Measurements from ENCODE around the gene SEPTIN7. TPM values are rescaled to one million over a fixed set of nuclear protein-coding genes. Genes with fewer than 3 reads are reported as not detected.

The SEPTIN7 gene
- total and polyA plus RNA-seq, 2 of the 13 experiments (the other 11 are each of a cell fraction or from before 2014, with no cell fraction given), result 103 to 129 TPM

DNA sequence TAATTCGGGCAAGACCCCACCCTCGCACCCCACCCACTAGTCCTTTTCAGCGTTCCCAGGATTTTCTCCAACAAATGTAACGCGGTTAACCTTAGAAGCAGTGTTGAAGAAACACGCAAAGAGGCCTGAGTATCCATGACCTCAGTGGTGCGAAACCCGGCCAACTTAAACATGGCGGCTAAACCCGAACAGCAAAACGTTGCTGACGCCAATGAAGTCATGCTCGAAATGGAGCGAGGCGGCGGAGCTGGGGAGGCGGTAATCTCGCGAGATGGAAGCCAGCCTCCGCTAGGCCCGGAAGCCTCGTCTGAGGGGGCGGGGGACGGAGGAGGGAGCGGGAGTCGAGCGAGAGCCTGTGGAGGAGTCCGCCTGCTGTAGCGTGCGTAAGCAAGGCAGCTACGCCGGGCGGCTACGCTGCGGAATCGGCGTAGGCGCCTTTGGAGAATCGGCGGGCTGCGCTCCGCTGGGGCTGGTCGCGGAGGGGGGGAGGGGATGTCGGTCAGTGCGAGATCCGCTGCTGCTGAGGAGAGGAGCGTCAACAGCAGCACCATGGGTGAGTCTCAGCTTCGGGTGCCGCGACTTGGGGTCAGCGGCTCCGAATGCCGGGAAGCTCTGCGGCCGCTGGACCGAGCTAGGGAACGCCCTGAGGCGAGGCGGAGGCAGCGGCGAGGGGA lies at the start of gene SEPTIN7 (continued):
- TF ChIP-seq PRDM10 (CRISPR knock-in tag; IDR thresholded peaks at IDR 0.05; ENCODE audit: low read depth) (0 out of 2 replicates have a peak, but pooled peaks have one; percentile 29), KLF16 (CRISPR knock-in tag; IDR thresholded peaks at IDR 0.05) (no peak; a peak in 1 of 4 replicates), ZNF343 (CRISPR knock-in tag; IDR thresholded peaks at IDR 0.05) (0 out of 2 replicates have a peak, but pooled peaks have one; percentile 19), ZNF180 (CRISPR knock-in tag; IDR thresholded peaks at IDR 0.05; ENCODE audit: borderline replicate concordance, low read depth) (no peak), ZBTB3 (CRISPR knock-in tag; IDR thresholded peaks at IDR 0.05; ENCODE audit: borderline replicate concordance, low read depth) (peak; percentile 44; the same call in 1 of the 2 replicates), ERF (CRISPR knock-in tag; IDR thresholded peaks at IDR 0.05) (no peak; the same call in 1 of the 2 replicates), GATAD1 (CRISPR knock-in tag; IDR thresholded peaks at IDR 0.05) (peak; percentile 73; the same call in 1 of the 2 replicates), CHCHD3 (CRISPR knock-in tag; IDR thresholded peaks at IDR 0.05) (no peak), CSRNP2 (CRISPR knock-in tag; conservative IDR thresholded peaks at IDR 0.05; ENCODE audit: low read depth) (no peak), TBX3 (IDR thresholded peaks at IDR 0.05; ENCODE audit: borderline replicate concordance) (0 out of 2 replicates have a peak, but pooled peaks have one; percentile 15), ZSCAN31 (CRISPR knock-in tag; IDR thresholded peaks at IDR 0.05; ENCODE audit: low read depth) (0 out of 2 replicates have a peak, but pooled peaks have one; percentile 65), PITX1 (CRISPR knock-in tag; IDR thresholded peaks at IDR 0.05) (peak; percentile 54; the same call in 1 of the 2 replicates), HDAC6 (IDR thresholded peaks at IDR 0.05; ENCODE audit: low read depth, low read length) (no peak), U2AF2 (IDR thresholded peaks at IDR 0.05; ENCODE audit: low read depth, low read length) (peak; percentile 99), RBM22 (optimal IDR thresholded peaks at IDR 0.05; ENCODE audit: low read length) (no peak), FOXP1 (IDR thresholded peaks at IDR 0.05) (no peak), FOXP1 (CRISPR knock-in tag; IDR thresholded peaks at IDR 0.05) (no peak), IRF1 (CRISPR knock-in tag; IDR thresholded peaks at IDR 0.05; ENCODE audit: low read depth) (no peak), MAFF (IDR thresholded peaks at IDR 0.05; ENCODE audit: low read depth, low read length) (no peak), ZNF446 (CRISPR knock-in tag; IDR thresholded peaks at IDR 0.05) (peak; percentile 63), ESRRA (CRISPR knock-in tag; IDR thresholded peaks at IDR 0.05; ENCODE audit: low read depth) (no peak)
- TF ChIP-seq, protein P1, sequence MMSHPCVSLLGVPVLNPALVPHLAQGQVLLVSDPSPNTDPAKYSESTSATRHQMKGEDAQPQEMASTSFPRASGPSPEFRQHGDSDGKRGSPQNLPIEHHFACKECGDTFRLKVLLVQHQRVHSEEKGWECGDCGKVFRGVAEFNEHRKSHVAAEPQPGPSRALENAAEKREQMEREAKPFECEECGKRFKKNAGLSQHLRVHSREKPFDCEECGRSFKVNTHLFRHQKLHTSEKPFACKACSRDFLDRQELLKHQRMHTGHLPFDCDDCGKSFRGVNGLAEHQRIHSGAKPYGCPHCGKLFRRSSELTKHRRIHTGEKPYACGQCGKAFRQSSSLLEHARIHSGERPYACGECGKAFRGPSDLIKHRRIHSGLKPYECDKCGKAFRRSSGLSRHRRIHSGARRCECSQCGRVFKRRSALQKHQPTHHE (CRISPR knock-in tag; IDR thresholded peaks at IDR 0.05; ENCODE audit: borderline replicate concordance), result peak; percentile 40; the same call in 1 of the 2 replicates
- TF ChIP-seq, protein P2, sequence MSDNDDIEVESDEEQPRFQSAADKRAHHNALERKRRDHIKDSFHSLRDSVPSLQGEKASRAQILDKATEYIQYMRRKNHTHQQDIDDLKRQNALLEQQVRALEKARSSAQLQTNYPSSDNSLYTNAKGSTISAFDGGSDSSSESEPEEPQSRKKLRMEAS (IDR thresholded peaks at IDR 0.05), result peak; percentile 55

All from HepG2 (cell line).